Nasal cavity respiratory epithelium epithelial cell of viscerocranial mucosa (primary cell): Measurements from ENCODE around the gene LRRC42. TPM values are rescaled to one million over a fixed set of nuclear protein-coding genes. Genes with fewer than 3 reads are reported as not detected.

Source experiments
- total RNA-seq: library from RNA; depleted of rRNA; stranded (reverse); fragments of >200 nt; gene quantifications from 2 replicates; pipeline ENCODE4 v1.2.3, GENCODE V29; 2014

Gene LRRC42, protein sequence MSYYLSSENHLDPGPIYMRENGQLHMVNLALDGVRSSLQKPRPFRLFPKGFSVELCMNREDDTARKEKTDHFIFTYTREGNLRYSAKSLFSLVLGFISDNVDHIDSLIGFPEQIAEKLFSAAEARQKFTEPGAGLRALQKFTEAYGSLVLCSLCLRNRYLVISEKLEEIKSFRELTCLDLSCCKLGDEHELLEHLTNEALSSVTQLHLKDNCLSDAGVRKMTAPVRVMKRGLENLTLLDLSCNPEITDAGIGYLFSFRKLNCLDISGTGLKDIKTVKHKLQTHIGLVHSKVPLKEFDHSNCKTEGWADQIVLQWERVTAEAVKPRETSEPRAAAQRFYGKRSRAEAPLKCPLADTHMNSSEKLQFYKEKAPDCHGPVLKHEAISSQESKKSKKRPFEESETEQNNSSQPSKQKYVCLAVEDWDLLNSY
- total RNA-seq = 49.2 and 50.0 TPM in 2 replicates

GRCh38 chr1:53946252-53947171 is at the start of gene LRRC42:
Gene LRRC42 (plus strand): TSS chr1:53946350. CDS start chr1:53952000, 5,650 bp downstream.

DNA sequence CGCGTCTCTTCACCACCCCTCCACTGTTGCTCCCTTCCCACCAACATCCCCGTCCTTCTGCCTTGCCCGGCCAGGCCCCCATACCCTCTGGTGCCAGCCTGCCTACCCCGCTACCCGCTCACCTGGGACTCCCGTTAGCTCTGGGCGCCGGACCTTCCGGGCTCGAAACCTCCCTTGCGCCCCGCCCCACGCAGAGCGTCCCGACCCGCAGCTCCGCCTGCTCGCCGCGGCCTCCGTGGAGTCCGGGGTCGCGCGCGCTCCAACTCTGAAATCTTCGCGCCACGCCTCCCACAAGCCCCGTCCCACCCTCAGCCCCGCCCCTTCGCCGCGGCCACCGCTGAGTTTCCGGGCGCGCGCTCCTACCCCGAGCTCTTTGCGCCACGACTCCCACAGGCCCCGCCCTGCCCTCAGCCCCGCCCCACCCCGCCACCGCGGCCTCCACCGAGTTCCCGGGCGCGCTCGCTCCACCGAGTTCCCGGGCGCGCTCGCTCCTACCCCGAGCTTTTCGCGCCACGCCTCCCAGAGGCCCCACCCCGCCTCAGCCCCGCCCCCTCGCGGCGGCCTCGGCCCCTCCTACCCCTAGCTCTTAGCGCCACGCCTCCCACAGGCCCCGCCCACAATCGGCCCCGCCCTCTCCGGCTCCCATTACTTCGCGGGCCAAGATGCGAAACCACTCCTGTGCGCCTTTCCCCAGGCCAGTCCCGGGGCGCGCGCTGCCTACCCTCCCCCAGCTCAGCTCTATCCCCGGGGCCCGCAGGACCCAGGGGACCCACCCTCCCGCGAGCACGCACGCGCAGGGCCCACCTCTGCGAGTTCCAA is 508 bp upstream of the LRRC42 start, which contains the start of gene IFT25:
TSS of gene IFT25 (minus strand) at position 267 of the 819 bp plus-strand sequence. CDS start 5,617 bp downstream, outside the sequence.

Other genes starting within 250 kb of the LRRC42 start
- gene GLIS1, start 207.2 kb upstream of the LRRC42 start, total RNA-seq = not detected in 2 replicates
- 19.6 and 20.2 TPM in 2 replicates for gene NDC1, start 108.1 kb upstream of the LRRC42 start, total RNA-seq
- 24.9 and 29.5 TPM in 2 replicates for gene YIPF1, start 56.6 kb upstream of the LRRC42 start, total RNA-seq
- not detected in 2 replicates for gene DIO1, start 52.2 kb upstream of the LRRC42 start, total RNA-seq
- 11.3 and 14.3 TPM in 2 replicates for gene IFT25, start 651 bp upstream of the LRRC42 start, total RNA-seq
- under 0.01 and 0.43 TPM in 2 replicates for gene LDLRAD1, start 71.8 kb downstream of the LRRC42 start, total RNA-seq
- gene TMEM59, start 106.9 kb downstream of the LRRC42 start, total RNA-seq = 149 and 349 TPM in 2 replicates
- 2.4 and 4.2 TPM in 2 replicates for gene TCEANC2, start 107.3 kb downstream of the LRRC42 start, total RNA-seq
- gene CDCP2, start 206.7 kb downstream of the LRRC42 start, total RNA-seq = not detected in 2 replicates